Measurements from ENCODE around the gene CRPPA. TPM values are rescaled to one million over a fixed set of nuclear protein-coding genes. Genes with fewer than 3 reads are reported as not detected.

The CRPPA gene
- total RNA-seq, 1 experiment from 2014 or later, result 1.6 TPM

- TF ChIP-seq EGR1 (IDR thresholded peaks at IDR 0.05; ENCODE audit: low read depth) (no peak), RAD21 (IDR thresholded peaks at IDR 0.05; ENCODE audit: low read depth) (no peak), CBX3 (IDR thresholded peaks at IDR 0.05; ENCODE audit: low read depth) (no peak), FOSL1 (IDR thresholded peaks at IDR 0.05; ENCODE audit: low read depth) (no peak), YY1 (IDR thresholded peaks at IDR 0.05; ENCODE audit: extremely low read depth, insufficient replicate concordance, low read depth, low read length) (no peak), POLR2A (IDR thresholded peaks at IDR 0.05; ENCODE audit: borderline replicate concordance, extremely low read depth, insufficient read depth, insufficient read length) (no peak), JUND (IDR thresholded peaks at IDR 0.05) (no peak)
- no peak overlapping the region for H3K4me2 ChIP-seq (ENCODE audit: low read length)
- no peak overlapping the region for H3K4me3 ChIP-seq (replicated peaks in 1 of 2; ENCODE audit: low read depth in 1 of 2, low read length in 2 of 2)
- CTCF ChIA-PET, result no interaction called here
- intact Hi-C loops (cut with micrococcal nuclease), result no loop called here
- H4K20me1 ChIP-seq (ENCODE audit: insufficient read depth), result no peaks in the 10 kb centered on the region
- BruUV-seq (replicated peaks), result no TSS peak
- DNase-seq (ENCODE audit: low read depth, low spot score) (no peak), ATAC-seq (no peak)
- no peaks in the 10 kb centered on the region for H3K4me1 ChIP-seq (ENCODE audit: control insufficient read depth in 1 of 2, insufficient read depth in 2 of 2, low read length in 2 of 2)
- no peak overlapping the region for H2AFZ ChIP-seq (ENCODE audit: low read depth, low read length, poor library complexity, severe bottlenecking)
- peaks cover 0 to 3% of the 10 kb centered on the region in 2 experiments; a peak in 1 of 4 replicates for H3K36me3 ChIP-seq (ENCODE audit: control insufficient read depth in 1 of 2, insufficient read depth in 2 of 2, low read length in 2 of 2)
- RAD21 ChIA-PET (ENCODE audit: low non-redundant PET in 1 of 2, low total read pairs in 2 of 2, uncharacterized antibody in 2 of 2, unreplicated experiment in 2 of 2), result no interaction called here
- peaks cover 9 to 43% of the 10 kb centered on the region in 2 experiments; a peak in 1 of 4 replicates for H3K9me3 ChIP-seq (ENCODE audit: control insufficient read depth in 1 of 2, insufficient read depth in 1 of 2, low read depth in 1 of 2, low read length in 2 of 2)
- no peaks in the 10 kb centered on the region for H3K9me2 ChIP-seq (ENCODE audit: insufficient read depth)
- no peak overlapping the region for H3K9ac ChIP-seq (ENCODE audit: low read length)
- no peaks in the 10 kb centered on the region for H3K27me3 ChIP-seq (ENCODE audit: insufficient read depth, low read length)
- H3K79me2 ChIP-seq (ENCODE audit: insufficient read depth, low read length), result no peaks in the 10 kb centered on the region
- H3K27ac ChIP-seq (ENCODE audit: low read depth, low read length), result no peak overlapping the region
- POLR2A ChIA-PET, result no interaction called here
Measured at GRCh38 chr7:16399916-16400892, 21.1 kb downstream of the CRPPA start.

GRCh38 chr7:16399265-16399831 is 22.0 kb downstream of the CRPPA start:
- no peak overlapping the region for H3K27ac ChIP-seq (ENCODE audit: low read depth, low read length)
- ChIA-PET RAD21 (ENCODE audit: low non-redundant PET in 1 of 2, low total read pairs in 2 of 2, uncharacterized antibody in 2 of 2, unreplicated experiment in 2 of 2) (no interaction called here), POLR2A (no interaction called here), CTCF (no interaction called here)
- H3K79me2 ChIP-seq (ENCODE audit: insufficient read depth, low read length), result no peaks in the 10 kb centered on the region
- H2AFZ ChIP-seq (ENCODE audit: low read depth, low read length, poor library complexity, severe bottlenecking), result no peak overlapping the region
- ATAC-seq, result no peak
- BruUV-seq (replicated peaks), result no TSS peak
- no peaks in the 10 kb centered on the region for H3K4me1 ChIP-seq (ENCODE audit: control insufficient read depth in 1 of 2, insufficient read depth in 2 of 2, low read length in 2 of 2)
- peaks cover 9 to 43% of the 10 kb centered on the region in 2 experiments; a peak in 1 of 4 replicates for H3K9me3 ChIP-seq (ENCODE audit: control insufficient read depth in 1 of 2, insufficient read depth in 1 of 2, low read depth in 1 of 2, low read length in 2 of 2)
- H3K9ac ChIP-seq (ENCODE audit: low read length), result no peak overlapping the region
- no peaks in the 10 kb centered on the region for H3K9me2 ChIP-seq (ENCODE audit: insufficient read depth)
- no peak overlapping the region for H3K4me3 ChIP-seq (replicated peaks in 1 of 2; ENCODE audit: low read depth in 1 of 2, low read length in 2 of 2)
- no peaks in the 10 kb centered on the region for H3K27me3 ChIP-seq (ENCODE audit: insufficient read depth, low read length)
- DNase-seq (ENCODE audit: low read depth, low spot score), result no peak
- H3K4me2 ChIP-seq (ENCODE audit: low read length), result no peak overlapping the region
- H3K36me3 ChIP-seq (ENCODE audit: control insufficient read depth in 1 of 2, insufficient read depth in 2 of 2, low read length in 2 of 2), result peaks cover 0 to 3% of the 10 kb centered on the region in 2 experiments; a peak in 1 of 4 replicates
- no peaks in the 10 kb centered on the region for H4K20me1 ChIP-seq (ENCODE audit: insufficient read depth)
- intact Hi-C loops (cut with micrococcal nuclease), result no loop called here
- no peak for TF ChIP-seq FOSL1 (IDR thresholded peaks at IDR 0.05; ENCODE audit: low read depth)
- no peak for TF ChIP-seq CBX3 (IDR thresholded peaks at IDR 0.05; ENCODE audit: low read depth)
- TF ChIP-seq TCF7L2 (IDR thresholded peaks at IDR 0.05; ENCODE audit: borderline replicate concordance, extremely low read depth, insufficient read depth, insufficient read length), result no peak
- no peak for TF ChIP-seq ZFX (IDR thresholded peaks at IDR 0.05)
- no peak for TF ChIP-seq EZH2 (IDR thresholded peaks at IDR 0.05)
- TF ChIP-seq YY1 (IDR thresholded peaks at IDR 0.05; ENCODE audit: extremely low read depth, insufficient replicate concordance, low read depth, low read length), result no peak
- TF ChIP-seq POLR2AphosphoS5 (IDR thresholded peaks at IDR 0.05; ENCODE audit: low read depth, low read length), result no peak
- TF ChIP-seq ATF3 (IDR thresholded peaks at IDR 0.05), result no peak
- TF ChIP-seq POLR2A (IDR thresholded peaks at IDR 0.05; ENCODE audit: borderline replicate concordance, extremely low read depth, insufficient read depth, insufficient read length), result no peak
- TF ChIP-seq REST (IDR thresholded peaks at IDR 0.05; ENCODE audit: low read depth), result no peak

Data from HCT116 (cell line).